ENCODE data around the gene ZNF785. TPM values are rescaled to one million over a fixed set of nuclear protein-coding genes. Genes with fewer than 3 reads are reported as not detected.

The ZNF785 gene
- total and polyA plus RNA-seq, 2 of the 13 experiments (the other 11 are each of a cell fraction or from before 2014, with no cell fraction given), result 0.01 TPM; not detected in 1

DNA sequence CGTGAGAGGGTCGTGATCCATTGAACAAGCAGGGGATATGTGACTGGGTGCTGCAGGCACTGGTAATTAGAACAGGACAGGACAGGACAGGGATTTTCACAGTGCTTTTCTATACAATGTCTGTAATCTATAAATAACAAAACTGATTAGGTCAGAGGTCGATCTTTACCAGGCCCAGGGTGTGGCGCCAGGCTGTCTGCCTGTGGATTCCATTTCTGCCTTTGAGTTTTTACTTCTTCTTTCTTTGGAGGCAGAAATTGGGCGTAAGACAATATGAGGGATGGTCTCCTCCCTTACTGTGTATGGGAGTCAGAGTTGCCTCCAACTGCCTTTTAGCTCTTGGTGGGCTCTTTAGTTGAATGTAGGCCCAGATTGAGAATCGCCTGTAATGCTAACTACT is 25.8 kb downstream of the ZNF785 start:
- ATAC-seq, result no peak
- in situ Hi-C loops (cut with HindIII; ENCODE audit: extremely low pct_ligation_motif_present, low pct_unique_long_range_greater_than_20kb) (no loop called here), intact Hi-C loops (cut with micrococcal nuclease; ENCODE audit: unreplicated experiment) (loop anchor here (2.0 to 5.0 kb wide), 3 partner anchors 25 to 38 kb away; partner anchors contain the start of genes ZNF747 and ZNF768)
- H3K9ac ChIP-seq (ENCODE audit: insufficient read depth, low read depth, low read length), result no peak overlapping the region
- H3K36me3 ChIP-seq (replicated peaks in 1 of 2; ENCODE audit: control insufficient read depth in 1 of 2, insufficient read depth in 2 of 2, low read length in 2 of 2), result peaks cover 0 to 16% of the 10 kb centered on the region in 2 experiments; a peak in 3 of 5 replicates
- no peak overlapping the region for H2AFZ ChIP-seq (ENCODE audit: low read length)
- no peaks in the 10 kb centered on the region for H3K27me3 ChIP-seq (ENCODE audit: control insufficient read depth in 1 of 2, insufficient read depth in 2 of 2, low read length in 2 of 2)
- no peak overlapping the region for H3K4me3 ChIP-seq (replicated peaks in 1 of 3; ENCODE audit: insufficient read depth in 1 of 3, low read depth in 2 of 3, low read length in 3 of 3)
- TF ChIP-seq PPARG (CRISPR knock-in tag; conservative IDR thresholded peaks at IDR 0.05) (peak; percentile 55; the same call in 1 of the 2 replicates), SP5 (CRISPR knock-in tag; IDR thresholded peaks at IDR 0.05; ENCODE audit: borderline replicate concordance, low read depth) (no peak)
- TF ChIP-seq, protein P1, sequence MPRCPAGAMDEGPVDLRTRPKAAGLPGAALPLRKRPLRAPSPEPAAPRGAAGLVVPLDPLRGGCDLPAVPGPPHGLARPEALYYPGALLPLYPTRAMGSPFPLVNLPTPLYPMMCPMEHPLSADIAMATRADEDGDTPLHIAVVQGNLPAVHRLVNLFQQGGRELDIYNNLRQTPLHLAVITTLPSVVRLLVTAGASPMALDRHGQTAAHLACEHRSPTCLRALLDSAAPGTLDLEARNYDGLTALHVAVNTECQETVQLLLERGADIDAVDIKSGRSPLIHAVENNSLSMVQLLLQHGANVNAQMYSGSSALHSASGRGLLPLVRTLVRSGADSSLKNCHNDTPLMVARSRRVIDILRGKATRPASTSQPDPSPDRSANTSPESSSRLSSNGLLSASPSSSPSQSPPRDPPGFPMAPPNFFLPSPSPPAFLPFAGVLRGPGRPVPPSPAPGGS (CRISPR knock-in tag; IDR thresholded peaks at IDR 0.05), result no peak
- peaks cover 19% of the 10 kb centered on the region for H3K79me2 ChIP-seq (ENCODE audit: insufficient read depth, low read length)
- no peak for FAIRE-seq
- no peak overlapping the region for H3K4me2 ChIP-seq (ENCODE audit: low read depth, low read length)
- POLR2A ChIA-PET, result interaction anchor here (2.4 to 4.0 kb wide), 3 partner anchors 12 to 92 kb away, joined by 7 to 187 read pairs (median 73); partner anchors contain the start of genes PRR14, ZNF688 and ZNF747
- H3K27ac ChIP-seq (ENCODE audit: extremely low read length, insufficient read depth, low read length), result no peak overlapping the region
- H4K20me1 ChIP-seq (ENCODE audit: insufficient read depth, low read length), result no peaks in the 10 kb centered on the region
- H3K4me1 ChIP-seq (ENCODE audit: insufficient read depth, low read length), result peaks cover 27% of the 10 kb centered on the region
- WGBS (ENCODE audit: low lambda C conversion rate), result 93% methylated on average over 6 of the region's 6 CpGs
- CTCF ChIA-PET (ENCODE audit: low intra/inter-chr PET ratio, low total read pairs), result no interaction called here
- BruUV-seq (replicated peaks), result no TSS peak
- H3K9me3 ChIP-seq (ENCODE audit: low read length), result no peaks in the 10 kb centered on the region
- DNase-seq (ENCODE audit: low spot score), result no peak

DNA sequence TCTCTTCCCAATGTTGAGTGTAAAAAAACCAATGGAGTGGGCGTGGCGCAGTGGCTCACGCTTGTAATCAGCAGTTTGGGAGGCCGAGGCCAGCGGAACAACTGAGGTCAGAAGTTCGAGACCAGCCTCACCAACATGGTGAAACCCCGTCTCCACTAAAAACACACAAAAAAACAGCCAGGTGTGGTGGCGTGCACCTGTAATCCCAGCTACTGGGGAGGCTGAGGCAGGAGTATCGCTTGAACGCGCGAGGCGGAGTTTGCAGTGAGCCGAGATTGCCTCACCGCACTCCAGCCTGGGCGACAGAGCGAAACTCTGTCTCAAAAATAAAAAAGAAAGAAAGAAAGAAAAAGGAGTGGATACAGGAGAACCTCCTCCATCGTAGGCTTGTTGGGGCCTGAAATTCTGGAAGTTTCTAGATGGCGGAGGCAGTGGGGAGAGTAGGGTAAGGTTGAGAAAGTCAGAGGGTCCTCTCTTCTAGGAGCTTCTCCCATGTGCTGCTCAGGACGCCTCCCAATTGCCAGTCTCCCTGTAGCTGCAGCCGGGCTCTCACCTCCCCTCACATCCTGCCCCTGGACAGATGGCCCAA is 26.6 kb downstream of the ZNF785 start:
- ChIA-PET CTCF (ENCODE audit: low intra/inter-chr PET ratio, low total read pairs) (interaction anchor here (1.1 kb wide), 2 partner anchors 24 to 39 kb away, joined by 3 to 4 read pairs; partner anchors contain the start of gene ZNF747), POLR2A (interaction anchor here (0.5 to 4.0 kb wide), 42 partner anchors 9 to 559 kb away, joined by 3 to 187 read pairs (median 5); partner anchors contain the start of genes ALDOA, DCTPP1, KAT8 and PRR14)
- H3K27me3 ChIP-seq (ENCODE audit: control insufficient read depth in 1 of 2, insufficient read depth in 2 of 2, low read length in 2 of 2), result no peaks in the 10 kb centered on the region
- H3K36me3 ChIP-seq (replicated peaks in 1 of 2; ENCODE audit: control insufficient read depth in 1 of 2, insufficient read depth in 2 of 2, low read length in 2 of 2), result peaks cover 0 to 23% of the 10 kb centered on the region in 2 experiments; a peak in 4 of 5 replicates
- peaks cover 33% of the 10 kb centered on the region for H3K4me1 ChIP-seq (ENCODE audit: insufficient read depth, low read length)
- H2AFZ ChIP-seq (ENCODE audit: low read length), result peak overlapping the region; percentile 78
- in situ Hi-C loops (cut with HindIII; ENCODE audit: extremely low pct_ligation_motif_present, low pct_unique_long_range_greater_than_20kb) (no loop called here), intact Hi-C loops (cut with micrococcal nuclease; ENCODE audit: unreplicated experiment) (loop anchor here (1.0 to 5.0 kb wide), 4 partner anchors 12 to 38 kb away; partner anchors contain the start of genes ZNF688, ZNF747 and ZNF768)
- no peak for DNase-seq (ENCODE audit: low spot score)
- H3K27ac ChIP-seq (ENCODE audit: extremely low read length, insufficient read depth, low read length), result peak overlapping the region; percentile 95
- peaks cover 21% of the 10 kb centered on the region for H3K79me2 ChIP-seq (ENCODE audit: insufficient read depth, low read length)
- TSS peak; percentile 87 for BruUV-seq (replicated peaks)
- H3K4me2 ChIP-seq (ENCODE audit: low read depth, low read length), result peak overlapping the region; percentile 84
- H3K4me3 ChIP-seq (replicated peaks in 1 of 3; ENCODE audit: insufficient read depth in 1 of 3, low read depth in 2 of 3, low read length in 3 of 3), result peak overlapping the region; percentile 24 to 59 (median 37); a peak in 5 of 6 replicates
- H3K9ac ChIP-seq (ENCODE audit: insufficient read depth, low read depth, low read length), result peak overlapping the region; percentile 68
- H3K9me3 ChIP-seq (ENCODE audit: low read length), result no peaks in the 10 kb centered on the region
- WGBS (ENCODE audit: low lambda C conversion rate), result 67% methylated on average over 21 of the region's 21 CpGs
- H4K20me1 ChIP-seq (ENCODE audit: insufficient read depth, low read length), result no peaks in the 10 kb centered on the region
- no peak for ATAC-seq
- FAIRE-seq, result no peak
- no peak for TF ChIP-seq ZNF34 (CRISPR knock-in tag; IDR thresholded peaks at IDR 0.05; ENCODE audit: borderline replicate concordance)
- TF ChIP-seq, protein P2, sequence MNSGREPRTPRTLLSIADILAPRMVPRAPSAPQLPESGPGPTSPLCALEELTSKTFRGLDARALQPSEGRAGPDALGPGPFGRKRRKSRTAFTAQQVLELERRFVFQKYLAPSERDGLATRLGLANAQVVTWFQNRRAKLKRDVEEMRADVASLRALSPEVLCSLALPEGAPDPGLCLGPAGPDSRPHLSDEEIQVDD (CRISPR knock-in tag; IDR thresholded peaks at IDR 0.05; ENCODE audit: borderline replicate concordance), result peak; percentile 60; the same call in 1 of the 2 replicates
- TF ChIP-seq PTBP1 (IDR thresholded peaks at IDR 0.05; ENCODE audit: low read depth, low read length, poor library complexity, severe bottlenecking), result no peak
- TF ChIP-seq, protein P3, sequence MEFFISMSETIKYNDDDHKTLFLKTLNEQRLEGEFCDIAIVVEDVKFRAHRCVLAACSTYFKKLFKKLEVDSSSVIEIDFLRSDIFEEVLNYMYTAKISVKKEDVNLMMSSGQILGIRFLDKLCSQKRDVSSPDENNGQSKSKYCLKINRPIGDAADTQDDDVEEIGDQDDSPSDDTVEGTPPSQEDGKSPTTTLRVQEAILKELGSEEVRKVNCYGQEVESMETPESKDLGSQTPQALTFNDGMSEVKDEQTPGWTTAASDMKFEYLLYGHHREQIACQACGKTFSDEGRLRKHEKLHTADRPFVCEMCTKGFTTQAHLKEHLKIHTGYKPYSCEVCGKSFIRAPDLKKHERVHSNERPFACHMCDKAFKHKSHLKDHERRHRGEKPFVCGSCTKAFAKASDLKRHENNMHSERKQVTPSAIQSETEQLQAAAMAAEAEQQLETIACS (CRISPR knock-in tag; IDR thresholded peaks at IDR 0.05), result no peak
- no peak for TF ChIP-seq ZBTB7B (CRISPR knock-in tag; IDR thresholded peaks at IDR 0.05)
- TF ChIP-seq HDAC1 (CRISPR knock-in tag; IDR thresholded peaks at IDR 0.05), result no peak; the same call in 1 of the 2 replicates
- TF ChIP-seq SRSF1 (optimal IDR thresholded peaks at IDR 0.05; ENCODE audit: low read depth, low read length), result peak; percentile 24
- TF ChIP-seq RFXAP (CRISPR knock-in tag; IDR thresholded peaks at IDR 0.05; ENCODE audit: borderline replicate concordance), result 0 out of 2 replicates have a peak, but pooled peaks have one; percentile 11
- TF ChIP-seq IKZF4 (CRISPR knock-in tag; IDR thresholded peaks at IDR 0.05; ENCODE audit: borderline replicate concordance, low read depth, not compliant biosample characterization), result peak; percentile 27
- TF ChIP-seq ARHGAP35 (CRISPR knock-in tag; IDR thresholded peaks at IDR 0.05; ENCODE audit: borderline replicate concordance), result no peak
